Measurements from ENCODE around the gene RPS27A. TPM values are rescaled to one million over a fixed set of nuclear protein-coding genes. Genes with fewer than 3 reads are reported as not detected.
"Not testable (repeated sequence)": the region's sequence is repeated elsewhere in the genome, so short reads cannot be mapped to it uniquely, and the experiment has no call there.

RPS27A gene
- total and polyA plus RNA-seq, 3 donors from 2014 or later, result 371 to 857 (median 618) TPM

GRCh38 chr2:55225481-55226020 lies 6.9 kb upstream of the RPS27A start:
- TF ChIP-seq POLR2A (IDR thresholded peaks at IDR 0.05), result no peak
- no peak for TF ChIP-seq CTCF (IDR thresholded peaks at IDR 0.05)
- Histone ChIP-seq H3K36me3 (ENCODE audit: low read depth, missing control alignments) (no peaks in the 10 kb centered on the region), H3K27me3 (no peaks in the 10 kb centered on the region), H3K27ac (no peak overlapping the region), H3K9me3 (no peaks in the 10 kb centered on the region), H3K4me3 (no peak overlapping the region), H3K4me1 (peaks cover 5% of the 10 kb centered on the region)
- DNase-seq, result no peak
- WGBS, 2 donors, result 62 to 63% methylated on average over 18 to 19 of the region's 19 CpGs
- intact Hi-C loops (cut with DNase I; ENCODE audit: low total_unique reads), result no loop called here

GRCh38 chr2:55227437-55228225 lies 4.9 kb upstream of the RPS27A start:
- H3K9me3 ChIP-seq, H3K27ac ChIP-seq: not testable (repeated sequence)

GRCh38 chr2:55228226-55228563 lies 4.3 kb upstream of the RPS27A start:
- Histone ChIP-seq H3K4me3 (no peak overlapping the region), H3K27ac (no peak overlapping the region), H3K36me3 (ENCODE audit: low read depth, missing control alignments) (no peaks in the 10 kb centered on the region), H3K27me3 (no peaks in the 10 kb centered on the region), H3K9me3 (no peaks in the 10 kb centered on the region), H3K4me1 (no peaks in the 10 kb centered on the region)
- DNase-seq, result no peak
- intact Hi-C loops (cut with DNase I; ENCODE audit: low total_unique reads), result no loop called here
- no peak for TF ChIP-seq POLR2A (IDR thresholded peaks at IDR 0.05)
- TF ChIP-seq CTCF (IDR thresholded peaks at IDR 0.05), result no peak

More at GRCh38 chr2:55227437-55228225, 4.9 kb upstream of the RPS27A start:
- H3K27me3 ChIP-seq; H3K4me1 ChIP-seq; H3K4me3 ChIP-seq; H3K36me3 ChIP-seq (ENCODE audit: low read depth, missing control alignments); intact Hi-C loops (cut with DNase I; ENCODE audit: low total_unique reads); DNase-seq: not testable (repeated sequence)
- 77 to 78% methylated on average over 7 of the region's 7 CpGs for WGBS, 2 donors

- H3K4me3 ChIP-seq, result no peak overlapping the region
- TF ChIP-seq POLR2A (IDR thresholded peaks at IDR 0.05) (no peak), CTCF (IDR thresholded peaks at IDR 0.05) (no peak)
- H3K36me3 ChIP-seq (ENCODE audit: low read depth, missing control alignments), result no peaks in the 10 kb centered on the region
- no peak overlapping the region for H3K27ac ChIP-seq
- no peak for DNase-seq
- intact Hi-C loops (cut with DNase I; ENCODE audit: low total_unique reads), result no loop called here
- WGBS, 2 donors, result 90 to 92% methylated on average over 2 of the region's 2 CpGs
- H3K4me1 ChIP-seq, result peaks cover 9% of the 10 kb centered on the region
- H3K9me3 ChIP-seq, result no peaks in the 10 kb centered on the region
- H3K27me3 ChIP-seq, result no peaks in the 10 kb centered on the region
These were observed 3.3 kb upstream of the RPS27A start for GRCh38 chr2:55229221-55229620.

DNA sequence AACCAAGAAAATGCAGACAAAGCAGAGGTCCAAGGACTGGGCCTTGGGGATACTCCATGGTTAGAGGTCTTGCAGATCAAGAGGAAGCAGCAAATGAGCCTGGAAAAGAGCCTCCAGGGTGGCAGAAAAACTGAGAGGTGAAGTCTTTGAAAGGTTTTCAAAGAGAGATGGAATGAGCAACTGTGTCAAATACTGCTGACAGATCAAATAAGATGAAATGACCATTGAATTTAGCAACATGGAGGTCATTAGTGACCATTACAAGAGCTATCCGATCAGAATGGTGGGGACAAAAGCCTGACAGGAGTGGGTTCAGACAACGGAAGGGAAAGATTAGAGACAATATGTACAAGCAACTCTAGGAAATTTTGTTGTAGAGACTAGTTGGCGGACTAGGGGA lies 1.9 kb upstream of the RPS27A start:
- Histone ChIP-seq H3K4me3 (no peak overlapping the region), H3K36me3 (ENCODE audit: low read depth, missing control alignments) (no peaks in the 10 kb centered on the region), H3K9me3 (no peaks in the 10 kb centered on the region), H3K27me3 (no peaks in the 10 kb centered on the region), H3K4me1 (peaks cover 11% of the 10 kb centered on the region), H3K27ac (no peak overlapping the region)
- no peak for DNase-seq
- TF ChIP-seq CTCF (IDR thresholded peaks at IDR 0.05), result no peak
- TF ChIP-seq POLR2A (IDR thresholded peaks at IDR 0.05), result no peak
- intact Hi-C loops (cut with DNase I; ENCODE audit: low total_unique reads), result no loop called here
- WGBS, 2 donors, result 73 to 81% methylated on average over 3 of the region's 3 CpGs
